DND-41 (cell line): Measurements from ENCODE around the gene RIC1.

ENCODE experiments used
- ATAC-seq: fragments of 200-7000 bp; cut with Tn5 transposase; 3 replicates; pipeline ENCODE4 v1.9.1; 2021; ENCODE audit warnings: low read depth; ENCODE audit not compliant: insufficient read depth
- DNase-seq: peaks from one replicate; pipeline ENCODE4 v3.0.0-alpha.2; 2020
- H2AFZ ChIP-seq: 2 replicates; pipeline ENCODE4 v1.6.0; 2012; ENCODE audit warnings: low read depth, low read length
- H3K27ac ChIP-seq: 2 replicates; pipeline ENCODE4 v1.5.1; 2012; ENCODE audit warnings: low read length, inconsistent platforms
- H3K27me3 ChIP-seq: fragments of 200-600 bp; sonication (generic); 2 replicates; pipeline ENCODE4 v1.6.0; 2012; ENCODE audit warnings: low read length, mild to moderate bottlenecking, inconsistent platforms; ENCODE audit not compliant: insufficient read depth, poor library complexity
- H3K36me3 ChIP-seq: 2 replicates; pipeline ENCODE4 v1.5.1; 2012; ENCODE audit warnings: low read length, inconsistent platforms; ENCODE audit not compliant: insufficient read depth
- H3K4me1 ChIP-seq: 2 replicates; pipeline ENCODE4 v1.5.1; 2012; ENCODE audit warnings: mild to moderate bottlenecking, low read length; ENCODE audit not compliant: insufficient read depth
- H3K4me2 ChIP-seq: 2 replicates; pipeline ENCODE4 v1.6.0; 2012; ENCODE audit warnings: mild to moderate bottlenecking, moderate library complexity, low read length, inconsistent platforms; ENCODE audit not compliant: insufficient read depth
- H3K4me3 ChIP-seq, 2 experiments: fragments of 200-600 bp in 1 of 2; shearing (Covaris generic) in 1 of 2; 2 replicates each; pipeline ENCODE4 v1.5.1; 2012 to 2016; ENCODE audit warnings: inconsistent platforms in 2 of 2, low read length in 2 of 2, mild to moderate bottlenecking in 2 of 2, low read depth in 1 of 2, moderate library complexity in 1 of 2
- H3K79me2 ChIP-seq: 2 replicates; pipeline ENCODE4 v1.6.0; 2012; ENCODE audit warnings: low read length, inconsistent platforms; ENCODE audit not compliant: insufficient read depth
- H3K9ac ChIP-seq: 2 replicates; pipeline ENCODE4 v1.6.0; 2012; ENCODE audit warnings: low read depth, mild to moderate bottlenecking, inconsistent platforms, low read length, moderate library complexity
- H3K9me3 ChIP-seq: 2 replicates; pipeline ENCODE4 v1.5.1; 2012; ENCODE audit warnings: low read length, moderate library complexity, mild to moderate bottlenecking, inconsistent platforms; ENCODE audit not compliant: insufficient read depth, severe bottlenecking
- H4K20me1 ChIP-seq: 2 replicates; pipeline ENCODE4 v1.6.0; 2012; ENCODE audit warnings: low read length; ENCODE audit not compliant: insufficient read depth
- CTCF ChIP-seq: IDR thresholded peaks from 2 replicates; pipeline ENCODE4 v1.5.1; 2012; ENCODE audit warnings: borderline replicate concordance, low read length, moderate library complexity, mild to moderate bottlenecking; ENCODE audit not compliant: poor library complexity, severe bottlenecking; ENCODE audit errors: extremely low read depth
- EZH2 ChIP-seq: IDR thresholded peaks from 3 replicates; pipeline ENCODE4 v1.6.1; 2012; ENCODE audit warnings: borderline replicate concordance, low read depth, mild to moderate bottlenecking, moderate library complexity, low read length, inconsistent platforms; ENCODE audit not compliant: severe bottlenecking

RIC1 gene

GRCh38 chr9:5611321-5612184, 17.4 kb upstream of the RIC1 start:
- TF ChIP-seq CTCF (no peak), EZH2 (no peak)
- Histone ChIP-seq H3K9me3 (no peaks in the 10 kb centered on the region), H3K27me3 (no peaks in the 10 kb centered on the region), H3K4me2 (no peak overlapping the region), H3K36me3 (no peaks in the 10 kb centered on the region), H2AFZ (no peak overlapping the region), H3K79me2 (no peaks in the 10 kb centered on the region), H3K27ac (no peak overlapping the region), H3K4me3 (no peak overlapping the region), H3K9ac (no peak overlapping the region), H3K4me1 (no peaks in the 10 kb centered on the region), H4K20me1 (no peaks in the 10 kb centered on the region)
- DNase-seq: no peak
- no peak for ATAC-seq

- no peak overlapping the region for H3K9ac ChIP-seq
- H3K4me2 ChIP-seq: no peak overlapping the region
- no peaks in the 10 kb centered on the region for H3K27me3 ChIP-seq
- no peaks in the 10 kb centered on the region for H3K4me1 ChIP-seq
- H4K20me1 ChIP-seq: no peaks in the 10 kb centered on the region
- H3K9me3 ChIP-seq: no peaks in the 10 kb centered on the region
- no peak overlapping the region for H3K4me3 ChIP-seq
- no peaks in the 10 kb centered on the region for H3K36me3 ChIP-seq
- no peak overlapping the region for H2AFZ ChIP-seq
- H3K79me2 ChIP-seq: no peaks in the 10 kb centered on the region
- ATAC-seq: no peak
- H3K27ac ChIP-seq: no peak overlapping the region
- no peak for DNase-seq
- no peak for TF ChIP-seq CTCF
- TF ChIP-seq EZH2: no peak
Observed at GRCh38 chr9:5612185-5612530, 16.7 kb upstream of the RIC1 start.

- H3K79me2 ChIP-seq: peaks cover 2% of the 10 kb centered on the region; the same call in 1 of the 2 replicates
- no peak for DNase-seq
- no peaks in the 10 kb centered on the region for H3K4me1 ChIP-seq
Observed at GRCh38 chr9:5614192-5614591, 14.7 kb upstream of the RIC1 start.

More at GRCh38 chr9:5614192-5614591, 14.7 kb upstream of the RIC1 start:
- H3K27me3 ChIP-seq: no peaks in the 10 kb centered on the region
- ATAC-seq: no peak
- H2AFZ ChIP-seq: no peak overlapping the region
- H4K20me1 ChIP-seq: no peaks in the 10 kb centered on the region
- H3K27ac ChIP-seq: no peak overlapping the region
- TF ChIP-seq CTCF: no peak
- no peak for TF ChIP-seq EZH2
- no peak overlapping the region for H3K4me2 ChIP-seq
- H3K36me3 ChIP-seq: no peaks in the 10 kb centered on the region
- H3K9ac ChIP-seq: no peak overlapping the region
- H3K9me3 ChIP-seq: no peaks in the 10 kb centered on the region
- no peak overlapping the region for H3K4me3 ChIP-seq
